ENCODE measurements around the gene HTT. TPM values are rescaled to one million over a fixed set of nuclear protein-coding genes. Genes with fewer than 3 reads are reported as not detected.

HTT gene
- total RNA-seq, 1 donor from 2014 or later, result 49.8 TPM

DNA sequence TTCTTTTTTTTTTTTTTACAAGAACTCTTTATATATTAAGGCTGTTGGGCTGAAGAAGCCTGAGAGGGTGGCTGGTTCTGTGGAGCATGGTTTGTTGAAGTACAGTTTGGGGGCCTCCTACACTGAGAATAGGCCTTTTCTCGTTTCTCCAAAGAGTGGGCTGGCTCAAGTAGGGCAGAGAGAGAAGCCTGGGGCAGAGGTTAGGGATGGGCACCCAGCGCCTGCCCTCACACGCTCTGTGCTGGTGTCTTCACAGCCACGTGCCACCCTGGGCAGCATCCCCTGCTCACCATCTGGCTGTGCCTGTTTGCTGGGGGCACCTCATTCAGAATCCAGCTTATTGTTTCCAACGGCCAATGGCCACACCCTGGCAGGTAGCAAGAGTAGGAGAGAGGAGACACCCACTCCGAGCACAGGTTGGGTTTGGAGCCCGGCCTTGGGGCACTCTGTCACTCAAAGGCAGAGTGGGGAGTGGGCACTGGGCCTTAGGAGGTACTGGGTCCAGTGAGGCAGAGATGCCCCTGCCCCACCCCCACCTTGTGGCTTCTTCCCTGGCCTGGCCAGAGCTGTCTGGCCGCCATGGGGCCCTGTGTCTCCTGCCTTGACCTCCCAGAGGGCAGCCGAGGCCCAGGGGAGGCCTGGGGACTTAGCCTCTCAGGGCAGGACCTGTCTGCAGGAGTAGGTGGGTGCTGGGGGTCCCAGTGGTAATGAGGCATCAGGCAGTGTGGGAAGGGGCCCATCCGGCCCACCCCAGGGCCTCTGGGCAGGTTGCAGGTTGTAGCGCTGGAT is 177.4 kb downstream of the HTT start:
- Histone ChIP-seq H3K4me1 (no peaks in the 10 kb centered on the region), H3K27me3 (no peaks in the 10 kb centered on the region), H3K9me3 (no peaks in the 10 kb centered on the region), H3K36me3 (no peaks in the 10 kb centered on the region), H3K27ac (no peak overlapping the region), H3K4me3 (no peak overlapping the region)
- no peak for TF ChIP-seq POLR2A (IDR thresholded peaks at IDR 0.05)
- no peak for TF ChIP-seq POLR2AphosphoS5 (IDR thresholded peaks at IDR 0.05; ENCODE audit: insufficient read depth in 1 of 2, low read depth in 1 of 2)
- no peak for TF ChIP-seq CTCF (IDR thresholded peaks at IDR 0.05)
- no peak for DNase-seq (ENCODE audit: extremely low spot score in 2 of 2)
- intact Hi-C loops (cut with DNase I), result no loop called here

DNA sequence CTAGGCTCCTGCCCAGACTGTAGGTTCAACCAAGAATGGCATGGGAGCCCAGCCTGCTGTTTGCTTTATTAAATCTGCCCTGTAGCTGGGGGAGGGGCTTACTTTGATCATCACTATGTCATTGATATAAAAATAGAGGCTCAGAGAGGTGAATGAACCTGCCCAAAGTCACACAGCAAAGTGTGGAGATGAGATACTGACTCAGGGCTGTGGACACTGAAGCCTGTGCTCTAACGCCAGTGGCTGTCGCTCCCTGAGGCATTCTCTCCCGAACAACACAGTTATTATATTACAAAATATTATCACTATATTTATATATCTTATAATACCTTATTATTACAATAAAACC is 178.0 kb downstream of the HTT start:
- H3K27ac ChIP-seq, result no peak overlapping the region
- H3K27me3 ChIP-seq, result no peaks in the 10 kb centered on the region
- H3K4me3 ChIP-seq, result no peak overlapping the region
- H3K9me3 ChIP-seq, result no peaks in the 10 kb centered on the region
- no peaks in the 10 kb centered on the region for H3K4me1 ChIP-seq
- H3K36me3 ChIP-seq, result no peaks in the 10 kb centered on the region
- DNase-seq (ENCODE audit: extremely low spot score in 2 of 2), result no peak
- intact Hi-C loops (cut with DNase I), result no loop called here
- TF ChIP-seq POLR2A (IDR thresholded peaks at IDR 0.05) (no peak), POLR2AphosphoS5 (IDR thresholded peaks at IDR 0.05; ENCODE audit: insufficient read depth in 1 of 2, low read depth in 1 of 2) (no peak), CTCF (IDR thresholded peaks at IDR 0.05) (no peak)

DNA sequence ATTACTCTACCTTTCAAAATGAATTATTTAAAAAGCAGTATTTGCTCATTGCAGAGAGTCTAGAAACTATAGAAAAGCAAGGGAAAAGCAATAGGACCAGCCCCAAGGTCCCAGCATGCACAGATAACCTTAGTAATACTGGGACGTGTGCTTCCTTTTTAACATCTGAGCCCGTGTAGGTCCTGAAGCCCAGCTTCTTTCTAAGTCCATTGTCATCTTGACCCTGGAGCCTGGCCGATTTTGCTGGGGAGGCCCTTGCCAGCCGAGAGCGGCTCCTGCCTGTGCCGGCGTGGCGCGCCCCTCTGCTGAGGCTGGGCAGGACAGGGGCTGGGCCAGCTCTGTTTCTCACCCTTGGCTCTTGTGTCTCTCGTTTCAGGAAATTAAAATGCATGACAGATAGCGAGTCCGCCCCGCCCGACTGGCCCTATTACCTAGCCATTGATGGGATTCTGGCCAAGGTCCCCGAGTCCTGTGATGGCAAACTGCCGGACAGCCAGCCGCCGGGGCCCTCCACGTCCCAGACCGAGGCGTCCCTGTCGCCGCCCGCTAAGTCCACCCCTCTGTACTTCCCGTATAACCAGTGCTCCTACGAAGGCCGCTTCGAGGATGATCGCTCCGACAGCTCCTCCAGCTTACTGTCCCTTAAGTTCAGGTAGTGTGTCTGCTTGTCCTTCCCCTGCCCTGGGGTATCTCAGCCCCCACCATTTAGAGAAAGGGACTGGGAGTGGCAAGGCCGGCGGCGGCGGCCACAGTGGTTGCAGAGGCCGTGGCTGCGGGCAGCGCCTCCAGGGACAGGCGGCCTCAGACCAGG is 178.6 kb downstream of the HTT start:
- DNase-seq (ENCODE audit: extremely low spot score in 2 of 2), result no peak
- H3K36me3 ChIP-seq, result no peaks in the 10 kb centered on the region
- intact Hi-C loops (cut with DNase I), result no loop called here
- no peaks in the 10 kb centered on the region for H3K9me3 ChIP-seq
- no peak overlapping the region for H3K4me3 ChIP-seq
- TF ChIP-seq CTCF (IDR thresholded peaks at IDR 0.05), result no peak
- no peak overlapping the region for H3K27ac ChIP-seq
- no peaks in the 10 kb centered on the region for H3K27me3 ChIP-seq
- no peaks in the 10 kb centered on the region for H3K4me1 ChIP-seq

GRCh38 chr4:3253808-3254207 is 179.3 kb downstream of the HTT start:
- Histone ChIP-seq H3K4me1 (no peaks in the 10 kb centered on the region), H3K27ac (no peak overlapping the region), H3K27me3 (no peaks in the 10 kb centered on the region), H3K4me3 (no peak overlapping the region), H3K36me3 (no peaks in the 10 kb centered on the region), H3K9me3 (no peaks in the 10 kb centered on the region)
- no peak for TF ChIP-seq POLR2A (IDR thresholded peaks at IDR 0.05)
- no peak for TF ChIP-seq POLR2AphosphoS5 (IDR thresholded peaks at IDR 0.05; ENCODE audit: insufficient read depth in 1 of 2, low read depth in 1 of 2)
- no peak for TF ChIP-seq CTCF (IDR thresholded peaks at IDR 0.05)
- DNase-seq (ENCODE audit: extremely low spot score in 2 of 2), result no peak
- intact Hi-C loops (cut with DNase I), result no loop called here
